ENCODE data around the gene OR2V2.

DNA sequence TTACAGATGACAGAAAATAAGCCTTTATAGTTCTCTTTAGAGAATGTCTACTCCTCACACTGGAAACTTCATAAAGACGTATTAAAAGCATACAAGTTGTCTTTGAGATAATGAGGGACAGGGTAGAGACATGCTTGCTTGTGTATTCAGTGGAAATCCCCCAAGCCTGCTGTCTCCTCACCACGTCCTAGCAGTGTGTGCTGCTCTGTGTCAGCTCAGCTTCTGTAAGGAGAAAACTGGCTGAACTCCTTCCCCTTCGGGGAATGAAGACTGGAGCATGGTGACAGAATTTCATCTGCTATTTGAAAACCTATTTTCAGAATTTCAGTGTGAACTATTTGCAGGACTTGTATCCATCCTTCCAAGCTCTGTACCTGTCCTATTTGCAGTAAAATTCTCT is 9.4 kb downstream of the OR2V2 start:
- TF ChIP-seq POLR2A (IDR thresholded peaks at IDR 0.05; ENCODE audit: low read depth, low read length) (no peak), TAF1 (IDR thresholded peaks at IDR 0.05; ENCODE audit: borderline replicate concordance, low read depth, low read length) (no peak), POLR2AphosphoS5 (IDR thresholded peaks at IDR 0.05; ENCODE audit: low read depth, low read length) (no peak)
